Activated CD8-positive, alpha-beta memory T cell treated with anti-CD3 and anti-CD28 coated beads for 4 hours (primary cell): ENCODE measurements around the gene ZFX.
"Not testable (repeated sequence)": the region's sequence is repeated elsewhere in the genome, so short reads cannot be mapped to it uniquely, and the experiment has no call there.

Experiments
- DNase-seq, 2 donors: peaks; one replicate each; pipeline ENCODE4 v3.0.0-alpha.2; 2020; ENCODE audit warnings: low read depth in 2 of 2

ZFX gene

GRCh38 chrX:24151513-24151912, 2.0 kb downstream of the ZFX start:
- no peak for DNase-seq

DNA sequence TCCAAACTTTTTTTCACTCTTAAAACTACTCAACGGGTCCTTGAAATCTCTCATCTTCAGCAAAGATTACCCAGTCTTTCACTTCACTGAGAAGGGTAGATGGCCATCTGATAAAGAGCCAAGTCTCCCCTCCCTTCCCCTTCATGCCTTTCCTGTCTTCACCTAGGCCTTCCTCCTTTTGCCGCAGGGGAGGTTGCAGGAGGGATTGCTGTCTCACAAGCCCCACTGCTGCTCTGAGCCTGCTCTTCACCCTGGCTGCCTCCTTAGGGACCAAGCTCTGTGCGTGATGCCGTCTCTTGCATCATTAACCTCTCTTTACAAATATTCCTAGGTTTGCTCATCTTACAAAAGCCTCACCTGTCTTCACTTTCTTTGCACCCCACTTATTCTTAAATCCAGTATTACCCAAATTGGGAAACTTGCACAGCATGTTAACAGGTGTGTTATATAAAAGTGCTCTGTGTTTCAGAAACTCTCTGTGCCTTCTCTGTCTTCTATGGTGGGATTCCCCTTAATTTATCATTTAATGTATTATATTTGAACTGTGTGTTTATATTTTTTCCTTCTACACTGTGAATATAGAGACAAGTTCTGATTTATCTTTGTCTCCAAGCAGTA, 3.8 kb downstream of the ZFX start:
- DNase-seq: no peak

DNA sequence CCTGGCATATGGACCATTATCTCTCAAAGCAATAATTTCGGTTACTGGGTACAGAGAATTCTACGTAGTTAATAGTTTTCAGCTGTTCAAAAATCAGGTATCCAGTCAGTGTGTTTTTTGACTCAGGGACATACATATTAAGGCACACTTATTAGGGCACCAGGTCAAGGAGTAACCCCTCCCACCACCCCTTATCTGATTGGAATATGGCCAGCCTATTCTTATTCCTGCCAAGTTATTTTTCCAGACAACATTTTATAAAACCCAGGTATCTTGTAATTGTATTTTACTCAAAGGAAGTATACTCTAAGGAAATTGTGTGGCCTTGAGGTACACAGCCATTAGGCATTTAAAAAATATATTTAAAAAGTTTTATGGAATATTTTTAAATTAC, 4.3 kb downstream of the ZFX start:
- no peak for DNase-seq

- DNase-seq: no peak
Observed at GRCh38 chrX:24154490-24155034, 5.0 kb downstream of the ZFX start.

DNA sequence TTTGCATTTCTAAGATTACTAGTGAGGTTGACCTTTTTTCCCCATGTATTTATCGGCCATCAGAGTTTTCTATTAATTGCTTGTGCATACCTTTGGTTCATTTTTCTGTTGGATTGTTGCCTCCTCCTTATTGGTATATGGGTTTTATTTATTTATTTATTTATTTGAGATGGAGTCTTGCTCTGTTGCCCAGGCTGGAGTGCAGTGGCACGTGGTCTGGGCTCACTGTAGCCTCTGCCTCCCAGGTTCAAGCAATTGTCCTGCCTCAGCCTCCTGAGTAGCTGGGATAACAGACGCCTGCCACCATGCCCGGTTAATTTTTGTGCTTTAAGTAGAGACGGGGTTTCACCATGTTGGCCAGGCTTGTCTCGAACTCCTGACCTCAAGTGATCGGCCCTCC, 6.2 kb downstream of the ZFX start:
- not testable (repeated sequence) for DNase-seq

DNA sequence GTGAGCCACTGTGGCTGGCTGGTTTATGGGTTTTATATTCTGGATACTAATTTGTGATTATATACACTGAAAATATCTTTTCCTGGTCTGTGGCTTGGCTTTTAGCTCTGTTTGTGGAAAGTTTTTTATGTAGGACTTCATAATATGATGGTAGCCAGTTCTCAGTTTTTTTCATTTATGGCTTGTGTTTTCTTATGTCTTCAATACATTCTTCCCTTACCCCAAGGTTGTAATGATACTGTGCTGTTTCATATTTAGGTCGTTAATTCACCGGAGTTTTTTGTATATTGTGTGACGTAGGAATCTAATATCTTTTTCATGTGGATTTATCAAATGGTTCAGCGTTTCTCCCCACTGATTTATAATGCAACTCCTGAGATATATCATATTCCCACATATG, 6.6 kb downstream of the ZFX start:
- no peak for DNase-seq

DNA sequence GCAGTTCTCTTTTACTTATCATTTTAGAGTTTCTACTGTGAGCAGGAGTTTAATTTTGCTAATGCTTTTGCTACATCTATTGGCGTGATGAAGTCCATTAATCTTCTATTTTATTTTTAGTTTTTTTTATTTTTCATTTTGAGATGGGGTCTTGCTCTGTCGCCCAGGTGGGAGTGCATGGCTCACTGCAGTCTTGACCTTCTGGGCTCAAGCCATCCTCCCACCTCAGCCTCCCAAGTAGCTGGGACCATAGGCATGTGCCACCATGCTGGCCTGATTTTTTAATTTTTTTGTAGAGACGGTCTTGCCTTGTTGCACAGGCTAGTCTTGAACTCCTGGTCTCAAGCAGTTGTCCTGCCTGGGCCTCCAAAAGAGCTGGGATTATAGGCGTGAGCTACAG, 9.4 kb downstream of the ZFX start:
- no peak for DNase-seq

GRCh38 chrX:24166078-24166477, 16.5 kb downstream of the ZFX start:
- no peak for DNase-seq

DNA sequence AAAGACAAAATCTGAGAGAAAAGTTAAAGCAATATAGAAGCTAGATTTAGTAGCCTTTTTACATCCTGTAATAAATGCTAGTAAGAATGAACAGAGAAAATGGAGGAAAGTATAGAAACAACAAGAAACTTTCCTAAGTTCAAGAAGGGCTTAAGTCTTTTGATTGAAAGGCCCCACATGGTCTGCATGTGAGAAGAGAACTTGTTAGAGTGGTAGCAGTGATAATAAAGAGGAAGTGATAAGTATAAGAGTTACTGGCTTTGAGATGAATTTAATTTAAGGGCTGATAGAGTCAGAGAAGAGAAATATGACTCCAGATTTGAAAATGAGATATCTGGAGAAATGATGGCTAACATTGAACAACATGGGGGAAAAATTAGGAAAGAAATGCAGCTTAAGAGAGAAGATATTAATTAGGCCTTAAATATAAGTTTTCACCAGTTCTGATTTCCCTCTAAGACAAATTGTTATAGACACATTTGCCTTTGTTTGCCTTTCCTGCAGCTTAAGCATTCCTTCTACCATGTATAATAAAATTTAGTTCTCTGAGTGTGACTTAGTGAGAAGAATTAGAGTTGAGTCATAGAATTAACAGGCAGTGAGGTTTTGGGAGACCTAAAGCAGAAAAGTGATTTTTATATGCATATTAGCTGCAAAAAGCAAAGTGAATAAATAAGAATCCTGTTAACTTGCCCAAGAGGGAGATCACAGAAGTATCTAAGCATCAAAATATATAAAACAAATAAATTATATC, 18.4 kb downstream of the ZFX start:
- no peak for DNase-seq

- no peak for DNase-seq
Observed at GRCh38 chrX:24168807-24169206, 19.3 kb downstream of the ZFX start.

GRCh38 chrX:24169211-24169610, 19.7 kb downstream of the ZFX start:
- no peak for DNase-seq

- DNase-seq: no peak
Observed at GRCh38 chrX:24173115-24173847, 23.8 kb downstream of the ZFX start.

DNA sequence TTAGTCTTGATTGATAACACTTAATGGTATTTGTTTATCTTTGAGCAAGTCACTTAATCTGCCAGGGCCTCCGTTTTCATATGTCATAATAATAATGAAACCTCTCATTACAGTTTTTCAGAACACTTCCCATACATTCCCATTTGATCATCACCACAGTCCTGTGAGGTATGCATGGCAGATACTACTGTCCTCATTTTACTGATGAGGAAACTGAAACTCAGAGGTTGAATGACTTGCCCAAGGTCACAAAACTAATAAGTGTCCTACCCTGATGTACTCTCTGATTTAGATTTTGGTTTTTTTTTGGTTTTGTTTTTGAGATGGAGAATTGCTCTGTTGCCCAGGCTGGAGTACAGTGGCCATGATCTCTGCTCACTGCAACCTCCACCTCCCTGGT, 25.7 kb downstream of the ZFX start:
- no peak for DNase-seq

DNA sequence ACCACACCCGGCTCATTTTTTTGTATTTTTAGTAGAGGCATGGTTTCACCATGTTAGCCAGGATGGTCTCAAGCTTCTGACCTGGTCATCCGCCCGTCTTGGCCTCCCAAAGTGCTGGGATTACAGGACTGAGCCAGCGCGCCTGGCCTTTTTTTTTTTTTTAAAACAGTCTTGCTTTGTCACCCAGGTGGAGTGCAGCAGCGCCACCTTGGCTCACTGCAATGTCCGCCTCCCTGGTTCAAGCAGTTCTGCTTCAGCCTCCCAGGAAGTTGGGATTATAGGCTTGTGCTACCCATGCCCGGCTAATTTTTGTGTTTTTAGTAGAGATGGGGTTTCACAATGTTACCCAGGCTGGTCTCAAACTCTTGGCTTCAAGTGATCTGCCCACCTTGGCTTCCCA, 28.9 kb downstream of the ZFX start:
- DNase-seq: no peak

GRCh38 chrX:24184018-24184417, 34.5 kb downstream of the ZFX start:
- DNase-seq: no peak

DNA sequence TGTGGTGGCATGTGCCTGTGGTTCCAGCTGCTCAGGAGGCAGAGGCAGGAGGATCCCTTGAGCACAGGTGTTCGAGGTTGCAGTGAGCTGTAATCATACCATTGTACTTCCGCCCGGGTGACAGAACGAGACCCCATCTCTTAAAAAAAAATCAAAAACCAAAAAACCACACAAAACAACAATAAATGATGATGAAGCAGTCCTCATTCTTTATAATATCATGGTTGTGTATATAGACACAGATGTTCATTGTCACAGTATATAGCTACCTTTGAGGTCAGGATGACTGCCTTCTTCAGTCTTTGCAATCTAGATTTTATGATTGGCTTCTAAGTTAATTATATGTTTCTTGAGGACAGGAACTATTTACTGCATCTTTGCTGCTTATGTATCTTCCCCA, 37.0 kb downstream of the ZFX start:
- DNase-seq: no peak

GRCh38 chrX:24186986-24187385, 37.5 kb downstream of the ZFX start:
- no peak for DNase-seq

- no peak for DNase-seq
Observed at GRCh38 chrX:24189490-24189889, 40.0 kb downstream of the ZFX start.

DNA sequence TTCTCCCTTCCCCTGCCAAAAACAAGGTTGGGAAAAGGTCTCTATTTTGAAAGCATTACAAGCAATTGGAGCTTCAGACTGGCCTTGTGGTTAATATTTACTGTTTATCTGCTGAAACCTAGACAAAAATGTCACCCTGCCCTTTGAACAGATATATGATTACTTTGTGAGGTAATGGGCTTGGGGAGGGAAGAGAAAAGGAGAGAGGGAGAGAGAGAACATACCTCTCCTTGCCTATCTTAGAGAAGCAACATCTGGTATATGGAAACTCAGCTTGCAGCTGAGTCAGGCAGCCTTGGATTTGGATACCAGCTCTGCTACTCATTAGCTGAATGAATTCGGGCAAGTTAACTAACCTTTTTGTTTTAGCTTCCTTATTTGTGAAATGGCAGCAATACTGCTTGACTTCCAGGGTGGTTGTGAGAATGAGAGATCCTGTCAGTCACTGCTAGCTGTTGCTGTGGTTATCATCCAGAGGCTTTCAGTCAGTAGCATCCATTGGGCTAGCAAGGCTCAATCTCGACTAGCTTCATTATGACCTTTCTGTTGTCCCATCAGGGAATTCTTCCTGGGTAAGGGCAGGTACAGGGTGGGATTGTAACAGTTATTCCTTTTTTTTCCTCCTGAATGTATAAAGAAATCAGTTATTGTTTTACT, 41.1 kb downstream of the ZFX start:
- no peak for DNase-seq

DNA sequence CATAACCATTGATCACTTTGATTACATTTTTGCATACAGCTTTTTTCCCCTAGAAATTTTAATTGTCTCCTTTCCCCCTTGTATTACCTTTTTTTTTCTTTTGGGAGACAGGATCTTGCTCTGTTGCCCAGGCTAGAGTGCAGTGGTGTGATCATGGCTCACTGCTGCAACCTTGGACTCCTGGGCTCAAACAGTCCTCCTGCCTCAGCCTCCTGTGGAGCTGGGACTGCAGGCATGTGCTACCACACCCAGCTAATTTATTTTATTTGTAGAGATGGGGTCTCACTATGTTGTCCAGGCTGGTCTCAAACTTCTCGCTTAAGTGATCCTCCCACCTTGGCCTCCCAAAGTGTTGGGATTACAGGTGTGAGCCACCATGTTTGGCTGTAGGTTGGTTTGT, 47.0 kb downstream of the ZFX start:
- DNase-seq: no peak

DNA sequence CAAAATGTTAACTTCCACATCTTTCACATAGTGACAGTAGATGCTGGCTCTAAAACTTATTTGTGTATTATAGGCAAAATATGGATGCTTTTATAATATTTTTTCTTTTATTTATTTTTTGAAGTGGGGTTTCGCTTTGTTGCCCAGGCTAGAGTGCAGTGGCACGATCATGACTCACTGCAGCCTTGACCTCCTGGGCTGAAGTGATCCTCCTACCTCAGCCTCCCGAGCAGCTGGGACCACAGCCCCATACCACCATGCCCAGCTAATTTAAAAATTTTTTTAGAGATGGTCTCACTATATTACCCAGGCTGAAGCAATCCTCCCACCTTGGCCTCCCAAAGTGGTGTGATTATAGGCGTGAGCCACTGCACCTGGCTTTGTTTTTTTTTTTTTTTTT, 48.6 kb downstream of the ZFX start:
- no peak for DNase-seq

DNA sequence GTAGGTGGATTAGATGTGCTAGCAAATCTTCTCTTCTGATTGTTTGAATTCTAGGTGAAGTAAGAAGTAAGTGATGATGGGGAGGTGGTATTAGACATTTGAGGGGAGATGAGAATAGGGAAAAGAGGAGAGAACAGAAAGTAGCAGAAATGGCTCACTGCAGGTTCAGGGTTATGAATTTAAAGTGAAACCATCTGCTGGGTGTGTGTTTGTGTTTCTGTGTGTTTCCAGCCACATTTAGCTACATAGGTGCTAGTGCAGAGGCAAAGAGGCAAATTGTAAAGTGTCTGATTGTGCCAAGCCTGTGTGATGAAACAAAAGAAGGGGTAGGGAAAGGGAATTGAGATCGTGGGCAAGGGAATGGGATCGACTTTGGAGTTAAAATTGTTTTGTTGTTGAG, 50.6 kb downstream of the ZFX start:
- DNase-seq: no peak
